B cell (primary cell): Measurements from ENCODE around the gene EEA1. TPM values are rescaled to one million over a fixed set of nuclear protein-coding genes. Genes with fewer than 3 reads are reported as not detected.
A peak's percentile ranks its signal among the peaks of the same experiment; 100 is the strongest.

Source experiments
- ATAC-seq: fragments of 200-7000 bp; cut with Tn5 transposase; one replicate; pipeline ENCODE4 v1.10.0; 2021; ENCODE audit warnings: low read depth, mild to moderate bottlenecking, moderate number of reproducible peaks, moderate library complexity
- CTCF ChIA-PET: fragments of 350-600 bp; sonication (Branson Sonifier 250); formaldehyde crosslinking; loops from one replicate; lab custom pipeline; 2021; ENCODE audit warnings: antibody characterized with exemption, inconsistent platforms; lab: Charles Lee
- POLR2A ChIA-PET: fragments of 350-600 bp; sonication (Branson Sonifier 250); formaldehyde crosslinking; loops from one replicate; lab custom pipeline; 2021; ENCODE audit warnings: antibody characterized with exemption; lab: Charles Lee
- DNase-seq: peaks from one replicate; pipeline ENCODE4 v3.0.0; 2013
- H2AFZ ChIP-seq: 2 replicates; pipeline ENCODE4 v1.6.1; 2012; ENCODE audit warnings: mild to moderate bottlenecking, low read depth, low read length; ENCODE audit not compliant: insufficient read depth, poor library complexity, severe bottlenecking
- H3K27ac ChIP-seq, 2 donors: 1 replicate in 1 of 2; 2 replicates in 1 of 2; pipeline ENCODE4 v1.5.1; 2012 to 2013; ENCODE audit warnings: low read length in 2 of 2, mild to moderate bottlenecking in 2 of 2, moderate library complexity in 1 of 2
- H3K27me3 ChIP-seq, 4 experiments: fragments of 200-600 bp in 1 of 4; sonication (generic) in 1 of 4; replicated peaks in 1 of 4; 1 replicate in 2 of 4; 2 replicates in 2 of 4; pipeline versions ENCODE4 v1.6.1 to v1.7.0; 2013 to 2016; ENCODE audit warnings: low read length in 3 of 4, mild to moderate bottlenecking in 2 of 4, mixed read lengths in 1 of 4, moderate library complexity in 1 of 4; ENCODE audit not compliant: insufficient read depth in 4 of 4, control insufficient read depth in 3 of 4; ENCODE audit errors: control extremely low read depth in 1 of 4
- H3K36me3 ChIP-seq, 2 experiments: replicated peaks in 1 of 2; 1 replicate in 1 of 2; 2 replicates in 1 of 2; pipeline versions ENCODE4 v1.6.1 to v1.7.1; 2013; ENCODE audit warnings: low read length in 1 of 2; ENCODE audit not compliant: insufficient read depth in 2 of 2, control insufficient read depth in 1 of 2; ENCODE audit errors: control extremely low read depth in 1 of 2, extremely low read depth in 1 of 2
- H3K4me1 ChIP-seq, 2 donors: fragments of 200-600 bp in 1 of 2; sonication (generic) in 1 of 2; 1 replicate in 1 of 2; 2 replicates in 1 of 2; pipeline versions ENCODE4 v1.5.1 to v1.6.1; 2013 to 2017; ENCODE audit warnings: low read length in 2 of 2; ENCODE audit not compliant: control insufficient read depth in 2 of 2, insufficient read depth in 2 of 2
- H3K4me2 ChIP-seq: replicated peaks from 2 replicates; pipeline ENCODE3; 2012; ENCODE audit warnings: mild to moderate bottlenecking, low read depth, low read length; ENCODE audit not compliant: poor library complexity, severe bottlenecking
- H3K4me3 ChIP-seq, 5 experiments: fragments of 200-600 bp in 1 of 5; sonication (generic) in 1 of 5; 1 replicate in 3 of 5; 2 replicates in 2 of 5; pipeline versions ENCODE4 v1.5.1 to v1.7.0; 2011 to 2016; ENCODE audit warnings: low read length in 4 of 5, mild to moderate bottlenecking in 4 of 5, low read depth in 2 of 5, control low read depth in 1 of 5, moderate library complexity in 1 of 5; ENCODE audit not compliant: insufficient read depth in 1 of 5; ENCODE audit errors: control extremely low read depth in 1 of 5, extremely low read depth in 1 of 5
- H3K79me2 ChIP-seq: fragments of 200-600 bp; sonication (generic); one replicate; pipeline ENCODE4 v1.6.0; 2016; ENCODE audit warnings: low read length; ENCODE audit not compliant: control insufficient read depth, insufficient read depth
- H3K9ac ChIP-seq: fragments of 200-600 bp; sonication (generic); 2 replicates; pipeline ENCODE4 v1.6.1; 2017; ENCODE audit warnings: mild to moderate bottlenecking, low read length, moderate library complexity
- H3K9me3 ChIP-seq, 3 donors: one replicate each; pipeline versions ENCODE4 v1.6.1 to v1.7.1; 2013; ENCODE audit warnings: low read length in 2 of 3; ENCODE audit not compliant: control insufficient read depth in 2 of 3, insufficient read depth in 1 of 3; ENCODE audit errors: control extremely low read depth in 1 of 3
- H4K20me1 ChIP-seq: 2 replicates; pipeline ENCODE4 v1.6.0; 2012; ENCODE audit warnings: mild to moderate bottlenecking, low read length; ENCODE audit not compliant: insufficient read depth, control insufficient read depth, poor library complexity, severe bottlenecking
- H3K27ac Mint-ChIP-seq: one replicate; pipeline ENCODE4 v1.8.0; 2021; ENCODE audit warnings: mixed read lengths
- H3K27me3 Mint-ChIP-seq: one replicate; pipeline ENCODE4 v1.8.0; 2021; ENCODE audit warnings: mixed read lengths
- H3K4me1 Mint-ChIP-seq: one replicate; pipeline ENCODE4 v1.8.0; 2021; ENCODE audit warnings: mixed read lengths
- H3K4me3 Mint-ChIP-seq: one replicate; pipeline ENCODE4 v1.8.0; 2021; ENCODE audit warnings: mixed read lengths
- H3K9me3 Mint-ChIP-seq: one replicate; pipeline ENCODE4 v1.8.0; 2022; ENCODE audit warnings: mixed read lengths; ENCODE audit not compliant: insufficient read depth
- EZH2 ChIP-seq: IDR thresholded peaks from 2 replicates; pipeline ENCODE4 v1.6.1; 2012; ENCODE audit warnings: borderline replicate concordance, low read depth, mild to moderate bottlenecking, moderate library complexity, low read length; ENCODE audit not compliant: insufficient read depth, poor library complexity, severe bottlenecking
- WGBS: methylation state at CpG from one replicate; pipeline ENCODE4 v1.1.5; 2013; ENCODE audit warnings: missing lambda C conversion rate; ENCODE audit not compliant: insufficient coverage; 5-methylcytosine and 5-hydroxymethylcytosine counted together
- intact Hi-C: fragments of 100-400 bp; cut with micrococcal nuclease; formaldehyde crosslinking; loops from one replicate; pipeline ENCODE4 v1.10.0; 2022
- polyA plus RNA-seq: library from polyadenylated mRNA; depleted of rRNA; stranded (reverse); fragments of >200 nt; gene quantifications from 2 replicates; pipeline ENCODE4 v1.2.3, GENCODE V29; 2012
- total RNA-seq, 2 donors: library from RNA; stranded (reverse); fragments of 120-200 nt in 1 of 2; gene quantifications; 1 replicate in 1 of 2; 2 replicates in 1 of 2; pipeline versions ENCODE4 v1.2.3 to v1.2.4, GENCODE V29; 2013 to 2022
- TF ChIP-seq, protein P1 (sequence below): fragments of 200-600 bp; IDR thresholded peaks from one replicate; pipeline ENCODE4 v1.8.0; 2022; ENCODE audit warnings: antibody characterized with exemption, mild to moderate bottlenecking

Gene EEA1
- total and polyA plus RNA-seq, 2 donors (not counting 1 experiment from before 2014, with no cell fraction given): 1.8 to 26.3 TPM

DNA sequence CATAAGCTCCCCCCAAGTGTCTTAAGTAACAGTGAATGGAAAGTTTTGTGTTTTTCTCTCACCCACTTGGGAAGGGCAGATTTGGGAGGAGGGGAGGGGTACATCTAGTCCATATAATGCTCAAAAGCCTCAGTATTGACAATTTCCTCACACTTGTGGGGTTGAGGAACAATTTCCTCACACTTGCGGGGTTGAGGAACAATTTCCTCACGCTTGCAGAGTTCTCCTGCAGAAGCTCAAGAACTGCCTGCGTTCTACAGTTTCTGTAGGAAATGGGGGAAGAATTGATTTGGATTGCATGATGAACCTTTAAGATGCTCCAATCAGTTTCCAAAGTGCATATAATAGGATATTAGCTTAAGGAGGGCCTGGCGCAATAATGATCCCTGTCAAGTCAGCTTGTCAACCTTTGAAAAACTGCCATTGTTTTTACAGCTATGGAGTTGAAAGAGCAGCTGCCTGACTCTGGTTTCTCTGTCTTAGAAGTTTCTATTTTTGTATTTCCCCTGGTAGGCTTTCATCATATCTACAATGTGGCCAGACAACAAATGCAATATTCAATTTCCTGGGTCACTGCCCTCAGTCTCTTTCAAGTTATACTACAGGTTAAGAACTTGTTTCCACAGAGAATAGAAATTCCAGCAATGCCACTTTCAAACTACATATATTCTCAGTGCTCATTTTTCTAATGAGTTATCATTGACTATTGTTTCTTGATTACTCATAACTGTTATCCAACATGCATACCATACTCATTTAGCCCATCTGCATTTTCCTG is 159.8 kb downstream of the EEA1 start:
- WGBS: no CpG with 5 or more reads among the region's 4 CpGs
- Histone ChIP-seq H4K20me1 (no peaks in the 10 kb centered on the region), H3K27ac (peak overlapping the region in 1 of 2 donors; percentile 9), H3K4me1 (peaks cover 7 to 10% of the 10 kb centered on the region in 2 donors), H2AFZ (no peak overlapping the region), H3K79me2 (no peaks in the 10 kb centered on the region), H3K9me3 (peaks cover 0 to 4% (median 0%) of the 10 kb centered on the region in 3 donors), H3K27me3 (no peaks in the 10 kb centered on the region), H3K9ac (no peak overlapping the region), H3K36me3 (no peaks in the 10 kb centered on the region), H3K4me2 (peak overlapping the region; percentile 28), H3K4me3 (no peak overlapping the region)
- POLR2A ChIA-PET: no interaction called here
- peaks cover 17% of the 10 kb centered on the region for H3K4me1 Mint-ChIP-seq
- TF ChIP-seq, protein P1, sequence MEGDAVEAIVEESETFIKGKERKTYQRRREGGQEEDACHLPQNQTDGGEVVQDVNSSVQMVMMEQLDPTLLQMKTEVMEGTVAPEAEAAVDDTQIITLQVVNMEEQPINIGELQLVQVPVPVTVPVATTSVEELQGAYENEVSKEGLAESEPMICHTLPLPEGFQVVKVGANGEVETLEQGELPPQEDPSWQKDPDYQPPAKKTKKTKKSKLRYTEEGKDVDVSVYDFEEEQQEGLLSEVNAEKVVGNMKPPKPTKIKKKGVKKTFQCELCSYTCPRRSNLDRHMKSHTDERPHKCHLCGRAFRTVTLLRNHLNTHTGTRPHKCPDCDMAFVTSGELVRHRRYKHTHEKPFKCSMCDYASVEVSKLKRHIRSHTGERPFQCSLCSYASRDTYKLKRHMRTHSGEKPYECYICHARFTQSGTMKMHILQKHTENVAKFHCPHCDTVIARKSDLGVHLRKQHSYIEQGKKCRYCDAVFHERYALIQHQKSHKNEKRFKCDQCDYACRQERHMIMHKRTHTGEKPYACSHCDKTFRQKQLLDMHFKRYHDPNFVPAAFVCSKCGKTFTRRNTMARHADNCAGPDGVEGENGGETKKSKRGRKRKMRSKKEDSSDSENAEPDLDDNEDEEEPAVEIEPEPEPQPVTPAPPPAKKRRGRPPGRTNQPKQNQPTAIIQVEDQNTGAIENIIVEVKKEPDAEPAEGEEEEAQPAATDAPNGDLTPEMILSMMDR: no peak
- no peak for TF ChIP-seq EZH2
- H3K27me3 Mint-ChIP-seq: no peaks in the 10 kb centered on the region
- ATAC-seq (no peak), DNase-seq (no peak)
- intact Hi-C loops: no loop called here
- no peak overlapping the region for H3K27ac Mint-ChIP-seq
- no peak overlapping the region for H3K4me3 Mint-ChIP-seq
- H3K9me3 Mint-ChIP-seq: no peaks in the 10 kb centered on the region
- CTCF ChIA-PET: interaction anchor here (0.8 to 1.3 kb wide), 2 partner anchors 8 to 10 kb away, joined by 3 read pairs; no protein-coding TSS in a partner anchor

DNA sequence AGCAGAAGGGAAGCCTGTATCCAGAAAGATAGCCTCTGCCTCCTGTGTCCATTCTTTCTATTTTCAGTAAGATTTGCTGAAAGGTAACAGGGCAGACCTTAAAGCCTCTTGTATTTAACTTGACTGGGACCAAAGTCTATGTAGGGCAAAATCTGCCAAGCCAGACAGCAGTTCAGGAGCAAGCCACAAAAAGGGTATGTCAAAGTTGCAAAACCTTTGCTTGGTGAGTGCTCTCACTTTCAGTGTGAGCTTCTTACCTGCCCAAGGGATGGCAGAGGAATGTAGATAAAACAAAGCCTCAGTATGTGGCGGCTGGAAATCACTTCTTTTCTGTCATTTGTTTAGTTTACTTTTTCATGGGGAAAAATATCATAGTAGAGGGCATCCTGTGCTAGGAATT is 163.2 kb downstream of the EEA1 start:
- H3K4me2 ChIP-seq: no peak overlapping the region
- H3K9me3 ChIP-seq: peaks cover 0 to 4% (median 0%) of the 10 kb centered on the region in 3 donors
- ATAC-seq (no peak), DNase-seq (no peak)
- Mint-ChIP-seq H3K9me3 (no peaks in the 10 kb centered on the region), H3K27me3 (no peaks in the 10 kb centered on the region), H3K4me3 (no peak overlapping the region), H3K4me1 (peaks cover 24% of the 10 kb centered on the region), H3K27ac (no peak overlapping the region)
- H3K4me3 ChIP-seq: no peak overlapping the region
- H3K79me2 ChIP-seq: no peaks in the 10 kb centered on the region
- peaks cover 12 to 13% of the 10 kb centered on the region in 2 donors for H3K4me1 ChIP-seq
- ChIA-PET POLR2A (no interaction called here), CTCF (no interaction called here)
- no peak overlapping the region for H3K9ac ChIP-seq
- no peak overlapping the region for H3K27ac ChIP-seq
- no CpG with 5 or more reads among the region's 1 CpG for WGBS
- H3K36me3 ChIP-seq: no peaks in the 10 kb centered on the region
- no peak overlapping the region for H2AFZ ChIP-seq
- H4K20me1 ChIP-seq: no peaks in the 10 kb centered on the region
- no peaks in the 10 kb centered on the region for H3K27me3 ChIP-seq
- no peak for TF ChIP-seq EZH2
- TF ChIP-seq, protein P1: no peak
- intact Hi-C loops: no loop called here
